Thyroid gland (tissue), 4 donors: ENCODE data around the gene RAB29. TPM values are rescaled to one million over a fixed set of nuclear protein-coding genes. Genes with fewer than 3 reads are reported as not detected.

Experiments used
- DNase-seq, 2 donors: peaks; one replicate each; pipeline ENCODE4 v3.0.0-alpha.2; 2019
- H3K27ac ChIP-seq, 3 donors: fragments of 200-600 bp; sonication (generic); 1 replicate in 2 of 3; 2 replicates in 1 of 3; pipeline ENCODE4 v1.5.1; 2016 to 2019; ENCODE audit warnings: mild to moderate bottlenecking in 1 of 3, moderate library complexity in 1 of 3
- H3K27me3 ChIP-seq: fragments of 200-600 bp; sonication (generic); one replicate; pipeline ENCODE4 v1.5.1; 2019
- H3K36me3 ChIP-seq, 2 donors: fragments of 200-600 bp; sonication (generic); one replicate each; pipeline ENCODE4 v1.5.1; 2016 to 2019
- H3K4me1 ChIP-seq, 2 donors: fragments of 200-600 bp; sonication (generic); one replicate each; pipeline ENCODE4 v1.5.1; 2017 to 2019
- H3K4me3 ChIP-seq, 3 donors: fragments of 200-600 bp; sonication (generic); replicated peaks in 1 of 3; 1 replicate in 2 of 3; 2 replicates in 1 of 3; pipeline ENCODE4 v1.5.1; 2016; ENCODE audit warnings: mild to moderate bottlenecking in 1 of 3
- H3K9me3 ChIP-seq: fragments of 200-600 bp; sonication (generic); one replicate; pipeline ENCODE4 v1.5.1; 2017
- CTCF ChIP-seq, 6 experiments: fragments of 200-600 bp in 3 of 6; fragments of 450-650 bp in 3 of 6; sonication (generic) in 3 of 6; IDR thresholded peaks; one replicate each; pipeline ENCODE4 v1.5.1; 2016 to 2019; ENCODE audit warnings: antibody characterized with exemption in 6 of 6, mild to moderate bottlenecking in 2 of 6, inconsistent platforms in 1 of 6, moderate library complexity in 1 of 6
- POLR2A ChIP-seq, 2 donors: fragments of 450-650 bp; IDR thresholded peaks; one replicate each; pipeline ENCODE4 v1.6.1; 2017; ENCODE audit warnings: antibody characterized with exemption in 2 of 2, mild to moderate bottlenecking in 2 of 2, moderate library complexity in 1 of 2
- WGBS, 2 donors: methylation state at CpG; one replicate each; pipeline ENCODE4 v1.1.5; 2017; 5-methylcytosine and 5-hydroxymethylcytosine counted together
- intact Hi-C: fragments of 100-400 bp; cut with DNase I; formaldehyde crosslinking; loops from one replicate; pipeline ENCODE4 v1.15.1; 2023
- total RNA-seq, 4 donors: library from RNA; depleted of rRNA; stranded (reverse); fragments of >200 nt; gene quantifications; one replicate each; pipeline ENCODE4 v1.2.3, GENCODE V29; 2016

The RAB29 gene
- total RNA-seq, 4 donors from 2014 or later: 52.4 to 78.1 (median 58.9) TPM

- no peak overlapping the region for H3K4me3 ChIP-seq
- intact Hi-C loops: no loop called here
- TF ChIP-seq POLR2A (IDR thresholded peaks at IDR 0.05): no peak
- TF ChIP-seq CTCF (IDR thresholded peaks at IDR 0.05): no peak
- 91 to 94% methylated on average over 5 of the region's 5 CpGs for WGBS, 2 donors
- no peaks in the 10 kb centered on the region for H3K27me3 ChIP-seq
- peaks cover 24 to 28% of the 10 kb centered on the region in 2 donors for H3K4me1 ChIP-seq
- H3K27ac ChIP-seq: no peak overlapping the region
- H3K36me3 ChIP-seq: no peaks in the 10 kb centered on the region
- no peaks in the 10 kb centered on the region for H3K9me3 ChIP-seq
- no peak for DNase-seq
These were observed 5.1 kb upstream of the RAB29 start for GRCh38 chr1:205780335-205780734.

- H3K4me3 ChIP-seq: no peak overlapping the region
- no peaks in the 10 kb centered on the region for H3K36me3 ChIP-seq
- WGBS, 2 donors: 88 to 91% methylated on average over 2 of the region's 2 CpGs
- no peaks in the 10 kb centered on the region for H3K9me3 ChIP-seq
- H3K27me3 ChIP-seq: no peaks in the 10 kb centered on the region
- H3K27ac ChIP-seq: no peak overlapping the region
- intact Hi-C loops: no loop called here
- no peak for DNase-seq
- TF ChIP-seq POLR2A (IDR thresholded peaks at IDR 0.05) (no peak), CTCF (IDR thresholded peaks at IDR 0.05) (no peak)
- H3K4me1 ChIP-seq: peaks cover 17 to 19% of the 10 kb centered on the region in 2 donors
These were observed 2.7 kb upstream of the RAB29 start for GRCh38 chr1:205777994-205778393.

GRCh38 chr1:205775717-205776056 lies 405 bp upstream of the RAB29 start:
- H3K27ac ChIP-seq: peak overlapping the region in 2 of 3 donors; percentile 54 to 67
- no peak for DNase-seq
- H3K4me3 ChIP-seq: peak overlapping the region in 1 of 3 donors; percentile 82
- no peaks in the 10 kb centered on the region for H3K9me3 ChIP-seq
- peaks cover 5 to 9% of the 10 kb centered on the region in 2 donors for H3K4me1 ChIP-seq
- TF ChIP-seq CTCF (IDR thresholded peaks at IDR 0.05) (no peak), POLR2A (IDR thresholded peaks at IDR 0.05) (no peak)
- H3K27me3 ChIP-seq: no peaks in the 10 kb centered on the region
- no peaks in the 10 kb centered on the region for H3K36me3 ChIP-seq
- intact Hi-C loops: no loop called here

- TF ChIP-seq CTCF (IDR thresholded peaks at IDR 0.05) (no peak), POLR2A (IDR thresholded peaks at IDR 0.05) (no peak)
- 18 to 20% methylated on average over 30 to 36 of the region's 36 CpGs for WGBS, 2 donors
- Histone ChIP-seq H3K27ac (peak overlapping the region; percentile 10 to 67 (median 54)), H3K27me3 (no peaks in the 10 kb centered on the region), H3K36me3 (no peaks in the 10 kb centered on the region), H3K4me1 (peaks cover 5 to 22% of the 10 kb centered on the region in 2 donors), H3K4me3 (peak overlapping the region; percentile 77 to 95 (median 82)), H3K9me3 (no peaks in the 10 kb centered on the region)
- intact Hi-C loops: no loop called here
- DNase-seq: peak; percentile 33 to 43
These were observed 876 bp downstream of the RAB29 start for GRCh38 chr1:205774198-205775014.

- Histone ChIP-seq H3K4me3 (no peak overlapping the region), H3K27me3 (no peaks in the 10 kb centered on the region), H3K9me3 (no peaks in the 10 kb centered on the region), H3K4me1 (peaks cover 5 to 28% of the 10 kb centered on the region in 2 donors), H3K27ac (no peak overlapping the region), H3K36me3 (no peaks in the 10 kb centered on the region)
- intact Hi-C loops: no loop called here
- DNase-seq: no peak
- no peak for TF ChIP-seq CTCF (IDR thresholded peaks at IDR 0.05)
- TF ChIP-seq POLR2A (IDR thresholded peaks at IDR 0.05): no peak
- WGBS, 2 donors: 95 to 97% methylated on average over 2 of the region's 2 CpGs
These were observed 2.7 kb downstream of the RAB29 start for GRCh38 chr1:205772607-205773032.
